MM.1S (cell line): ENCODE measurements around the gene SH3PXD2A.

Experiments used
- CTCF ChIP-seq: fragments of 300-600 bp; sonication (generic); IDR thresholded peaks from 2 replicates; pipeline ENCODE4 v1.5.1; 2016; ENCODE audit warnings: antibody characterized with exemption, low read length, mixed read lengths
- EZH2 ChIP-seq: fragments of 300-600 bp; sonication (generic); optimal IDR thresholded peaks from 2 replicates; pipeline ENCODE3; 2017; ENCODE audit warnings: low read depth, mild to moderate bottlenecking, antibody characterized with exemption, low read length, mixed read lengths
- EZH2phosphoT487 ChIP-seq: fragments of 300-600 bp; sonication (generic); IDR thresholded peaks from 2 replicates; pipeline ENCODE4 v1.6.1; 2018; ENCODE audit warnings: antibody characterized with exemption, low read length

- no peak for TF ChIP-seq CTCF
- TF ChIP-seq EZH2, result no peak
- no peak for TF ChIP-seq EZH2phosphoT487
Measured at GRCh38 chr10:103556383-103557007, 298.9 kb downstream of the SH3PXD2A start.
